PC-9 (cell line): Measurements from ENCODE around the gene CPLANE1.

Experiments used
- CTCF ChIP-seq: fragments of 200-600 bp; sonication (generic); conservative IDR thresholded peaks from 2 replicates; pipeline ENCODE4 v1.6.1; 2017; ENCODE audit warnings: mixed run types, antibody characterized with exemption, mild to moderate bottlenecking, moderate library complexity
- EZH2 ChIP-seq: fragments of 200-600 bp; sonication (generic); IDR thresholded peaks from 2 replicates; pipeline ENCODE4 v1.8.0; 2017; ENCODE audit warnings: antibody characterized with exemption, low read depth

- TF ChIP-seq CTCF = no peak
- no peak for TF ChIP-seq EZH2
Measured at GRCh38 chr5:37075399-37075950, 173.7 kb downstream of the CPLANE1 start.
